Urinary bladder (tissue), 4 donors: ENCODE measurements around the gene SCN8A. TPM values are rescaled to one million over a fixed set of nuclear protein-coding genes. Genes with fewer than 3 reads are reported as not detected.
"Not testable (repeated sequence)": the region's sequence is repeated elsewhere in the genome, so short reads cannot be mapped to it uniquely, and the experiment has no call there.

Experiments used
- DNase-seq: peaks from one replicate; pipeline ENCODE4 v3.0.0-alpha.2; 2015; ENCODE audit errors: extremely low spot score
- H3K27ac ChIP-seq: one replicate; pipeline ENCODE4 v1.5.1; 2013; ENCODE audit warnings: low read depth, mild to moderate bottlenecking, moderate library complexity
- H3K36me3 ChIP-seq: one replicate; pipeline ENCODE4 v1.6.1; 2013; ENCODE audit warnings: mild to moderate bottlenecking, moderate library complexity; ENCODE audit not compliant: insufficient read depth
- H3K4me1 ChIP-seq: one replicate; pipeline ENCODE4 v1.6.1; 2013; ENCODE audit warnings: mild to moderate bottlenecking, moderate library complexity; ENCODE audit not compliant: insufficient read depth
- H3K4me3 ChIP-seq: one replicate; pipeline ENCODE4 v1.5.1; 2013; ENCODE audit warnings: low read depth, low read length
- WGBS: extraction: QIAGEN DNeasy Blood & Tissue Kit; methylation state at CpG from one replicate; pipeline ENCODE4 v1.1.7; 2013; 5-methylcytosine and 5-hydroxymethylcytosine counted together
- polyA plus RNA-seq: library from polyadenylated mRNA; stranded (reverse); fragments of 200-250 nt; gene quantifications from one replicate; pipeline ENCODE4 v1.2.3, GENCODE V29; 2013
- total RNA-seq: library from RNA; depleted of rRNA; stranded (reverse); fragments of >200 nt; gene quantifications from one replicate; pipeline ENCODE4 v1.2.3, GENCODE V29; 2014
- donor health status: healthy with polysubstance abuse.
- donor health status: healthy.

Gene SCN8A
- total and polyA plus RNA-seq, 2 donors = 0.23 to 2.6 TPM

DNA sequence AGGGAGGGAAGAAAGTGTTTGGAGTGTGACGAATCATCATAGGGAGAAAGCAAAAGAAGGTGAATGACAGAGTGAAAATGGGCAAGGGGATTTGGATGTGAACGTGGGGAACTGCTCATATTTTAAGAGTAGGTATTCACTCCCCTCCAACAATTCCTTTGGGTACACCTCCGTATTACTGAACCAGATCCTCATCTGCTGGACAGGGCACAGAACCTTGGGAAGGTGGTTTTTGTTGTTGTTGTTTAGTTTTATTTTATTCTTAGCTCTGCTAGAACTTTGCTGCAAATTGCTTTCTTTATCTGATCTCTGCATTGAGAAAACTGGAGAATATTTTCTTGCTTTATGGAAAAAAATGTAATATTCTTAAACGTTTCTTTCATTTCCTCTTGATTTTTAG is 7.1 kb downstream of the SCN8A start:
- Histone ChIP-seq H3K36me3 (no peaks in the 10 kb centered on the region), H3K27ac (no peak overlapping the region), H3K4me3 (no peak overlapping the region), H3K4me1 (no peaks in the 10 kb centered on the region)
- no peak for DNase-seq
- WGBS = 68% methylated on average over 4 of the region's 4 CpGs

DNA sequence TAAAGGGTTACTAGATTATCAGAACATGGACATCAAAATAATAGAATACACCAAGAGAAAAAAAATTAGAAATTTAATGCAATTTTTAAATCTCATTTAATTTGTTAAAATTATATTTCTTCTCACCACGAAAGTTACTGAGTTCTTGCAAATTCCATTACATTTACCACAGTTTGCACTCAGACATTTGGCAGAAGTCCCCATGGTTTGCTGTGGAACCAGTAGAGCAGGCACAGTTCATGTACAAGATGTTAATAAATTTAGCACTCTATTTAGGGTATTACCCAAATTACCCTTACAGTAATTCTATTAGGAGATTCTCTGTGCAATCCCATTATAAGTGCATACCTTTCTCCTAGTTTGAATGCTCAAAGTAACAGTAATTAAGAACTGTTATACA is 9.7 kb downstream of the SCN8A start:
- Histone ChIP-seq H3K27ac (no peak overlapping the region), H3K36me3 (no peaks in the 10 kb centered on the region), H3K4me3 (no peak overlapping the region), H3K4me1 (no peaks in the 10 kb centered on the region)
- 78% methylated on average over 1 of the region's 1 CpG for WGBS
- DNase-seq = no peak

DNA sequence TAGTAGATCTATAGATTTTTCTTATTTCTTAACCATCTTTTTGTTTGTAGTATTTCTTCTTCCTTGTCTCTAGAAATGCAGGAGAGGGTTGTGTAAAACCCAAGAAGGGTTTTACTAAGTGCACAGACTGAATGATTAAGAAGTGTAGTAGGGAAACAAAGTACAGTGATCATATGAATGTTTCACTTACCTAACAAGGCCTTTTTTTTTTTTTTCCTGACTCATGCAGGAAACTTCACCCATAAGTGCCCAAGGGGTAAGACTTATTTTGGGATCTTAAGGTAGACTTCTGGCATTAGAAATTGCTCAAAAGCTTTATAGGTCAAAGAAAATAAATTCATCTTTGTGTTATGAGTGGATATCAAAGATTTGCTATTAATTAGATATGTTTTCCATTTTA is 10.2 kb downstream of the SCN8A start:
- H3K4me1 ChIP-seq = no peaks in the 10 kb centered on the region
- no peak overlapping the region for H3K27ac ChIP-seq
- no peak for DNase-seq
- no peak overlapping the region for H3K4me3 ChIP-seq
- no peaks in the 10 kb centered on the region for H3K36me3 ChIP-seq

DNA sequence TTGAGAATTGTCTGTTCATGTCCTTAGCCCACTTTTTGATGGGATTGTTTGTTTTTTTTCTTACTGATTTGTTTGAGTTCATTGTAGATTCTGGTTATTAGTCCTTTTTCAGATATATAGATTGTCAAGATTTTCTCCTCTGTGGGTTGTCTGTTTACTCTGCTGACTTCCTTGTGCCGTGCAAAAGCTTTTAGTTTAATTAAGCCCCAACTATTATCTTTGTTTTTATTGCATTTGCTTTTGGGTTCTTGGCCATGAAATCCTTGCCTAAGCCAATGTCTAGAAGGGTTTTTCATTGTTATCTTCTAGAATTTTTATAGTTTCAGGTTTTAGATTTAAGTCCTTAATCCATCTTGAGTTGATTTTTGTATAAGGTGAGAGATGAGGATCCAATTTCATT is 14.9 kb downstream of the SCN8A start:
- not testable (repeated sequence) for H3K4me3 ChIP-seq, DNase-seq, H3K27ac ChIP-seq, H3K4me1 ChIP-seq, H3K36me3 ChIP-seq
- WGBS = 54% methylated on average over 1 of the region's 1 CpG

DNA sequence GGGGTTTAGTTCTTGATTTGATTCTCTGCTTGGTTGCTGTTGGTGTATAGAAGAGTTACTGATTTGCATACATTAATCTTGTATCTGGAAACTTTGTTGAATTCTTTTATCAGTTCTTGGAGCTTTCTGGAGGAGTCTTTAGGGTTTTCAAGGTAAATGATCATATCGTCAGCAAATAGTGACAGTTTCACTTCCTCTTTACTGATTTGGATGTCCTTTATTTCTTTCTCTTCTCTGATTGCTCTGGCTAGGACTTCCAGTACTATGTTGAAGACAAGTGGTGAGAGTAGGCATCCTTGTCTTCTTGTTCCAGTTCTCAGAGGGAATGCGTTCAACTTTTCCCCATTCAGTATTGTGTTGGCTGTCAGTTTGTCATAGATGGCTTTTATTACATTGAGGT is 16.2 kb downstream of the SCN8A start:
- not testable (repeated sequence) for H3K4me1 ChIP-seq, DNase-seq, H3K4me3 ChIP-seq, H3K27ac ChIP-seq, H3K36me3 ChIP-seq
- 85% methylated on average over 2 of the region's 2 CpGs for WGBS

DNA sequence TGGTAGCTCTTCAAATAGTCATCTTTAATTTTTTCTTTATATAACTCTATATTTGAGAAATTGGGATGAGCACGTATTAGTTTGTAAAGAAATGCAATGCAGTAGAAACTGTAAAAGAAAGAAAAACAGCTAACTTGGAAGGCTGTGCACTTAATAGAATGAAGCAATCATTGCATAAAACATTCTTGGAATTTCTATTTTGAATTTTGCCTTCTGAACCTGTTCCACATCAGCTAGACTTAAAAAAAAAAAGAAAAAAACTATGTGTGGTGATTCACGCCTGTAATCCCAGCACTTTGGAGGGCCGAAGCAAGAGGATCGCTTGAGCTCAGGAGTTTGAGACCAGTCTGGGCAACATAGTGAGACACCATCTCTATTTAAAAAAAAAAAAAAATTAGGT is 29.4 kb downstream of the SCN8A start:
- WGBS = 91% methylated on average over 4 of the region's 4 CpGs

DNA sequence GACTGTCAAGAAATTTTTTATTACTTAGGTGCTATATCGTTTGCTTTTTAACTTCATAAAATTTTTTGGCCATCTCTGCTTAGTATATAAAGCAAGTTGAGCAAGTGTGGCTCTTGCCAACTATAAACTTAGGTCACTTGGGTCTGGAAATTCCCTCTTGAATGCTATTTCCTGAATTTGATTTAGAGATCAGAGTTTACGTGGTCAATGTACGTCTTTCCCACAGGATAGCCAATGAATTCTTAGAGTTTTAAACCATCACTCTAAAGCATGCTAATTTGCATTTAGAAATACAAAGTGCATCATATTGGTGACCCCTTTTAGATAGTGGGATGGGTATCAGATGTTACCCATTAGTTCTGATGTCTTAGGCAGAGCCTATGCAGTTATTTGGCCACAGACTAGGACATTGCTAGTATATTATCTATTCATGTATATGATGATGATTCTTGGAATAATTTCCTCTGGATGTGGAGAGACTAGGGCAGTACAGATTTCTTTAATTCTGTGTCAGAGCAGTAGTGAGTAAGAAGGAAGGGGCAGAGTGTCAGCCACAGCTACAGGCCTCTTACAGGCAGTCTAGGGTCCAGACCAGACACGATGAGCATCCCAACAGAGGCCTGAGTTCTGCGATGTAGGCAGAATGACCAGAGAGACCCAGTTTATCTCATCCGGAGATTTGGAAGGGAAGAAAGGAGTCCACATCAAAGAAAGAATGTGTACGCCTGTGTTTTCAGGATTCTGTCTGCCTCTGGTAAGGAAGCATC is 30.3 kb downstream of the SCN8A start:
- Histone ChIP-seq H3K4me1 (no peaks in the 10 kb centered on the region), H3K4me3 (no peak overlapping the region), H3K36me3 (no peaks in the 10 kb centered on the region), H3K27ac (no peak overlapping the region)
- 54% methylated on average over 7 of the region's 7 CpGs for WGBS
- DNase-seq = no peak

More for the DNA sequence above, 29.4 kb downstream of the SCN8A start:
- H3K4me1 ChIP-seq = no peaks in the 10 kb centered on the region
- no peak overlapping the region for H3K27ac ChIP-seq
- no peaks in the 10 kb centered on the region for H3K36me3 ChIP-seq
- no peak for DNase-seq
- no peak overlapping the region for H3K4me3 ChIP-seq

DNA sequence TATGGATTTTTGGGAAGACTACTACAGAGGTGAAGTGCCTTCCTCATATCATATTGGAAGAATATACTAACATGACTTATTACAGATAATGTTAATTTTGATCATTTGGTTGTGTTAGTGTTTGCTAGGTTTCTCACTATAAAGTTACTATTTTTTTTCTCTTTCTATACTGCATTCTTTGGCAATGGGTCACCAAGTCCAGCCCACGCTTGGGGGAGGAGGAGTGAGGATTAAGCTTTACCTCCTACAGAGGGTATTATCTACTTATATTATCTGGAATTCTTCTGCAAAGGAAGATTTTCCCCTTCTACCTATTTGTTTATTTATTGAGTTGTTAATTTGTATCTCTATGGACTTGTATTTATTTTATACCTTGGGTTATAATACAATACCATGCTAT is 31.5 kb downstream of the SCN8A start:
- Histone ChIP-seq H3K4me3 (no peak overlapping the region), H3K27ac (no peak overlapping the region), H3K36me3 (no peaks in the 10 kb centered on the region), H3K4me1 (no peaks in the 10 kb centered on the region)
- WGBS = 71% methylated on average over 1 of the region's 1 CpG
- DNase-seq = no peak

DNA sequence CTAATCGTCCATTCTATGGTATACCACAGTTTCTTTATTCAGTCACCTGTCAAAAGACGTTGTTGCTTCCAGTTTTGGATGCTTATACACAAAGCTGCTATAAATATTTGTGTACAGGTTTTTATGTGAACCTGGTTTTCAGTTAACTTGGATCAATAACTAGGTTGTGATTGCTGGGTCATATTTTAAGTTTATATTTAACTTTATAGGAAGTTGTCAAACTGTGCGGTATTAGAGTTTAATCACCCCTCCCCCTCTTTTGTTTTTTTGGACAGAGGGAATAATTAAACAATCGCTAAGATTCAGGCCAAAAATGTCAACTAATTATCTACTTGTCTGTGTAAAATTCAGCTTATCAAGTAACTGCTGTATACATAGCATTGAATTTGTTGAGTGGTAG is 34.3 kb downstream of the SCN8A start:
- Histone ChIP-seq H3K4me3 (no peak overlapping the region), H3K36me3 (no peaks in the 10 kb centered on the region), H3K4me1 (no peaks in the 10 kb centered on the region), H3K27ac (no peak overlapping the region)
- WGBS = 73% methylated on average over 4 of the region's 4 CpGs
- DNase-seq = no peak

DNA sequence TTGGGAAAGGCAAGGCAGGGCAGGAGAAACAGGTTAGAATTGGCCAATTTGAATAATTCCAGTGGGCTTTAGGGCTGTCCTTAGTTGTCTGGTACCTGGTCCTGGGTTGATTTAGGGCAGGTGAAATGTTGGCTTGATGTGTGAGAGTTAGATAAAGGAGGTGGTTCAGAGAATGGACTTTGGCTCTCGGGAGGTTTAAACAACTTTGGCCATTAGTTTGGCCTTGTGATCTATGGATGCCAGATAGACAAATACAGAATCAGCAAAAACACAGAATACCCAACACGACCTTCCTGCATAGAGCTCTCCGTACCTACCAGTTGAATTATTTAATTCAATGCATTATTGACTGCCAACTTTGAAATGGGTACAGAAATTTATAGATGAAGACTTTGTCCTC is 35.1 kb downstream of the SCN8A start:
- 88% methylated on average over 3 of the region's 3 CpGs for WGBS
- Histone ChIP-seq H3K36me3 (no peaks in the 10 kb centered on the region), H3K27ac (no peak overlapping the region), H3K4me1 (no peaks in the 10 kb centered on the region), H3K4me3 (no peak overlapping the region)
- no peak for DNase-seq

DNA sequence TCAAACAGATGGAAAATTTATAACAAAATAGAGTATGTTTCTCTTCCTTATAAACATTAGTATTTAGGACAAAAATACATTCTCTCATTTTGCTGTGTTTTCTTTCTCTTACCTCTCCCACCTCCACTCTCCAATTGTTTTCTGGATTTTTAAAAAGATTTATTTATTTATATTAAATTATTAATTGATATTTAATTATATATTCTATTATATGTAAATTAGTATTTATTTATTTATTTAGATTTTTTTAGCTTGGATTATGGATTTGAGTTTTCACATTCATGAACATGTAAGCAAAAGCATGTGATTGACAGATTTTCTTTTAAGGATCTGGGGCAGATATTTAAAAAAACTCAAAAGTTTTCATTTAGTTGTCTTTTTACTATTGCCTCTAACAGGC is 35.6 kb downstream of the SCN8A start:
- no peaks in the 10 kb centered on the region for H3K36me3 ChIP-seq
- H3K4me1 ChIP-seq = no peaks in the 10 kb centered on the region
- no peak for DNase-seq
- H3K4me3 ChIP-seq = no peak overlapping the region
- no peak overlapping the region for H3K27ac ChIP-seq

DNA sequence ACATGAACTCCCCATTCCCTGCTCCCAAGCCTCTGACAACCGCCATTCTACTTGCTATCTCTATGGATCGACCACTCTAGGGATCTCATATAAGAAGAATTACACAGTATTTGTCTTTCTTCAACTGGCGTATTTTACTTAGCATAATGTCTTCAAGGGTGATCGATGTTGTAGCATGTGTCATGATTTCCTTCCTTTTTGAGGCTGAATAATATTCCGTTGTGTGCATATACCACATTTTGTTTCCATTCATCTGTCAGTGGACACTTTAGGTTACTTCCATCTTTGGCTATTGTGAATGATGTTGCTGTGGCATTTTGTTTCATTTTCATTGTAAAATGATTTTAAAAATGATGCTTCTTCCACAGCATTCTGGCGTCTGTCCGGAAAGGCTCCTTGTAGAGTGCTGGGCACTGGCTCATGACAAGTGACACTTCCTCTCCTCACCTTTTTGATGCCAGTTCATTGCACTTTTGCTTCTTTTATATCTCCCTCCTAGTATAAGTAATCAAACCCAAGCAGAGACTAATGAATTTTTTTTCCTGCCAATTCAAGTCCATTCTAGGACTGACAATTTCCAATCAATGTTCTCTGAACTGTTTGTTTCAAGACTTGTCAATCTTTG is 39.3 kb downstream of the SCN8A start:
- Histone ChIP-seq H3K36me3 (no peaks in the 10 kb centered on the region), H3K4me3 (no peak overlapping the region), H3K4me1 (no peaks in the 10 kb centered on the region), H3K27ac (no peak overlapping the region)
- WGBS = 93% methylated on average over 7 of the region's 7 CpGs
- no peak for DNase-seq

DNA sequence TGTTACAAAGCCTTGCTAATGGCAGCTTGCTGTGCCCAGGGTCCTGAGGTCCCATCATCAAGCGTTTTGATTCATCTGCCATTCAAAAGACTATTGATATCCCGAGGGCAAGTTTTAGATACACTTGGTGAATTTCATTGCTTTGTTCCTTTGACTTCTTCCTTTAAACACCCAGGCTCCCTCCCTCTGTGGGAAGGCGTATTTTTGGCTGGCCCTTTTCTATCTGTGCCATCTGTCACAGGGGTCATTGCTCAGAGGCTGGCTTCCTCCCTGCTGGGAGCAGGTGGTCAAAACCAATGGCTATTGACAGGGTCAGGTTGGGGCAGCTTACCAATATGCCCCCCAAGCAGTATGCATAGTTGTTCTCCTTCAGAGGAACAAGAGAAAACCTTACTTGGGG is 40.0 kb downstream of the SCN8A start:
- no peak for DNase-seq
- H3K4me3 ChIP-seq = no peak overlapping the region
- no peaks in the 10 kb centered on the region for H3K36me3 ChIP-seq
- H3K4me1 ChIP-seq = no peaks in the 10 kb centered on the region
- H3K27ac ChIP-seq = no peak overlapping the region
- WGBS = 73% methylated on average over 3 of the region's 3 CpGs

DNA sequence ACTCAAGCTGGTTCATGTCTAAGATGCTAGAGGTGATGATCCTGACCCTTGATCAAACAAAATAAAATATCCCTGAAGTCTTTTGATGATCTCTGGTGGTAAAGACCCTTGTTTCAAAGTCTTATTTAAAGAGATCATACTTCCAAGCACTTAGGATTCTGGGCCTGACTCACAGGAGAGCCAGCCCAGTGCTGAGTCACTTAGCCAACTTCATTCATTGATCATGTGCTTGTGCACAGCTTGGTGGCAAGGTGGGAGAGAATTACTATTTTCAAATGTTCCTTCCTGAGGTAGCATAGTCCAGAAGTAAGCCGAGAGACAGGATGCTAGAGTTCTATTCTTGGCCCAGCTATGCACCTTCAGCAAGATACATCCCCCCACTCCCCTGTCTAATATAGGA is 40.6 kb downstream of the SCN8A start:
- H3K4me3 ChIP-seq = no peak overlapping the region
- H3K27ac ChIP-seq = no peak overlapping the region
- no peaks in the 10 kb centered on the region for H3K4me1 ChIP-seq
- WGBS = 80% methylated on average over 1 of the region's 1 CpG
- no peak for DNase-seq
- no peaks in the 10 kb centered on the region for H3K36me3 ChIP-seq
